Endothelial cell of umbilical vein (primary cell): ENCODE results near the gene SLC38A9. TPM values are rescaled to one million over a fixed set of nuclear protein-coding genes. Genes with fewer than 3 reads are reported as not detected.

ENCODE experiments used
- BruUV-seq: library from RNA; stranded (reverse); fragments of 400-500 nt; replicated peaks from 2 replicates; lab custom pipeline; 2021; lab: Mats Ljungman, UMichigan
- CTCF ChIA-PET: fragments of 300-600, 350-600 bp; sonication (Branson Sonifier 250); formaldehyde crosslinking; loops from one replicate; lab custom pipeline; 2021; ENCODE audit warnings: antibody characterized with exemption, inconsistent platforms; lab: Charles Lee
- POLR2A ChIA-PET: fragments of 300-600, 350-600 bp; sonication (Branson Sonifier 250); formaldehyde crosslinking; loops from one replicate; lab custom pipeline; 2021; ENCODE audit warnings: antibody characterized with exemption, inconsistent platforms; lab: Charles Lee
- DNase-seq: peaks from one replicate; pipeline ENCODE4 v3.0.0-alpha.2; 2011; ENCODE audit warnings: low read depth, low spot score
- FAIRE-seq: peaks from 2 replicates; lab custom pipeline; 2011; peaks lifted over from hg19 to GRCh38; lab: Jason Lieb, UNC
- H2AFZ ChIP-seq: 2 replicates; pipeline ENCODE4 v1.6.0; 2012; ENCODE audit warnings: low read depth, low read length, control low read depth, inconsistent platforms
- H3K27ac ChIP-seq: 2 replicates; pipeline ENCODE4 v1.5.1; 2011; ENCODE audit warnings: low read depth, mild to moderate bottlenecking, control low read depth, low read length, moderate library complexity; ENCODE audit not compliant: insufficient read depth
- H3K27me3 ChIP-seq, 2 experiments: 2 replicates each; pipeline versions ENCODE4 v1.6.0 to v1.6.1; 2011; ENCODE audit warnings: low read length in 2 of 2, mixed read lengths in 1 of 2; ENCODE audit not compliant: control insufficient read depth in 2 of 2, insufficient read depth in 2 of 2
- H3K36me3 ChIP-seq, 2 experiments: 2 replicates in 1 of 2; 3 replicates in 1 of 2; pipeline ENCODE4 v1.5.1; 2011; ENCODE audit warnings: low read length in 2 of 2, mild to moderate bottlenecking in 1 of 2, moderate library complexity in 1 of 2; ENCODE audit not compliant: control insufficient read depth in 2 of 2, insufficient read depth in 2 of 2; ENCODE audit errors: extremely low read depth in 1 of 2
- H3K4me1 ChIP-seq: 3 replicates; pipeline ENCODE4 v1.5.1; 2011; ENCODE audit warnings: mild to moderate bottlenecking, low read length; ENCODE audit not compliant: control insufficient read depth, insufficient read depth; ENCODE audit errors: extremely low read depth
- H3K4me2 ChIP-seq: 2 replicates; pipeline ENCODE4 v1.6.1; 2011; ENCODE audit warnings: low read length, control low read depth, mixed read lengths; ENCODE audit not compliant: insufficient read depth
- H3K4me3 ChIP-seq, 3 experiments: fragments of 200-600 bp in 1 of 3; sonication (generic), shearing (Covaris generic) in 1 of 3; replicated peaks in 1 of 3; 2 replicates each; pipeline ENCODE4 v1.5.1; 2011 to 2016; ENCODE audit warnings: control low read depth in 3 of 3, low read length in 3 of 3, mild to moderate bottlenecking in 2 of 3, inconsistent platforms in 1 of 3, low read depth in 1 of 3, moderate library complexity in 1 of 3; ENCODE audit not compliant: insufficient read depth in 1 of 3
- H3K79me2 ChIP-seq: 2 replicates; pipeline ENCODE4 v1.6.0; 2012; ENCODE audit warnings: low read length, inconsistent platforms; ENCODE audit not compliant: control insufficient read depth, insufficient read depth
- H3K9ac ChIP-seq: replicated peaks from 2 replicates; pipeline ENCODE3; 2011; ENCODE audit warnings: low read length, control low read depth; ENCODE audit not compliant: insufficient read depth; ENCODE audit errors: extremely low read depth
- H3K9me1 ChIP-seq: replicated peaks from 3 replicates; pipeline ENCODE4 v1.6.0; 2011; ENCODE audit warnings: mild to moderate bottlenecking, low read length; ENCODE audit not compliant: control insufficient read depth, insufficient read depth; ENCODE audit errors: extremely low read depth
- H3K9me3 ChIP-seq: replicated peaks from 2 replicates; pipeline ENCODE4 v1.5.1; 2012; ENCODE audit warnings: low read length, inconsistent platforms; ENCODE audit not compliant: control insufficient read depth, insufficient read depth
- H4K20me1 ChIP-seq: replicated peaks from 2 replicates; pipeline ENCODE3; 2011; ENCODE audit warnings: mild to moderate bottlenecking, low read length; ENCODE audit not compliant: control insufficient read depth, insufficient read depth; ENCODE audit errors: extremely low read depth
- EZH2 ChIP-seq: IDR thresholded peaks from 2 replicates; pipeline ENCODE4 v1.6.1; 2012; ENCODE audit warnings: borderline replicate concordance, low read depth, mild to moderate bottlenecking, moderate library complexity, low read length, inconsistent platforms; ENCODE audit not compliant: severe bottlenecking
- FOS ChIP-seq: IDR thresholded peaks from 2 replicates; pipeline ENCODE4 v1.6.1; 2011; ENCODE audit warnings: mild to moderate bottlenecking, low read length, moderate library complexity, borderline replicate concordance; ENCODE audit not compliant: insufficient read depth
- GATA2 ChIP-seq: IDR thresholded peaks from 2 replicates; pipeline ENCODE4 v1.7.0; 2011; ENCODE audit warnings: low read depth, mild to moderate bottlenecking, moderate library complexity, mixed read lengths, low read length; ENCODE audit not compliant: insufficient read length, insufficient read depth
- JUN ChIP-seq: IDR thresholded peaks from 2 replicates; pipeline ENCODE4 v1.6.1; 2011; ENCODE audit warnings: borderline replicate concordance, low read depth; ENCODE audit not compliant: insufficient read length, insufficient read depth
- MYC ChIP-seq: IDR thresholded peaks from one replicate; pipeline ENCODE4 v1.6.1; 2011; ENCODE audit warnings: mild to moderate bottlenecking, low read depth, low read length
- POLR2A ChIP-seq: IDR thresholded peaks from 2 replicates; pipeline ENCODE4 v1.6.1; 2012; ENCODE audit warnings: low read depth, mild to moderate bottlenecking, control low read depth, low read length
- POLR2AphosphoS5 ChIP-seq: IDR thresholded peaks from 2 replicates; pipeline ENCODE4 v1.6.1; 2012; ENCODE audit warnings: low read depth, mild to moderate bottlenecking, control low read depth, low read length, moderate library complexity; ENCODE audit not compliant: insufficient read depth
- dilution Hi-C: fragments of 300-500 bp; cut with MboI; formaldehyde crosslinking; loops from one replicate; pipeline ENCODE4 v1.15.0; 2019; ENCODE audit warnings: low sequenced_read_pairs; ENCODE audit not compliant: extremely low pct_ligation_motif_present
- intact Hi-C: fragments of 100-400 bp; cut with micrococcal nuclease; formaldehyde crosslinking; loops from one replicate; pipeline ENCODE4 v1.10.0; 2022
- polyA plus RNA-seq, 4 experiments: library from polyadenylated mRNA; depleted of rRNA in 3 of 4; stranded (reverse) in 3 of 4; unstranded in 1 of 4; fragments of >200 nt; gene quantifications; 2 replicates each; pipeline versions ENCODE4 v1.2.1 to v1.2.3, GENCODE V29; 2011 to 2012; ENCODE audit warnings: missing spikeins in 1 of 4
- total RNA-seq: library from RNA; stranded (reverse); gene quantifications from 2 replicates; pipeline ENCODE4 v1.2.3, GENCODE V29; 2021
- TF ChIP-seq, protein P1 (sequence below), 2 donors: IDR thresholded peaks; 1 replicate in 1 of 2; 2 replicates in 1 of 2; pipeline ENCODE4 v1.5.1; 2011; ENCODE audit warnings: low read length in 2 of 2, mild to moderate bottlenecking in 2 of 2, moderate library complexity in 2 of 2, control low read depth in 1 of 2, inconsistent platforms in 1 of 2, low read depth in 1 of 2; ENCODE audit not compliant: insufficient read depth in 1 of 2; ENCODE audit errors: extremely low read depth in 1 of 2
- TF ChIP-seq, protein P2 (sequence below): IDR thresholded peaks from 2 replicates; pipeline ENCODE4 v1.6.1; 2011; ENCODE audit not compliant: insufficient read depth, insufficient read length

Gene SLC38A9
- total and polyA plus RNA-seq, 2 donors (not counting 3 experiments of a cell fraction or from before 2014, with no cell fraction given) = 14.1 to 24.9 TPM

DNA sequence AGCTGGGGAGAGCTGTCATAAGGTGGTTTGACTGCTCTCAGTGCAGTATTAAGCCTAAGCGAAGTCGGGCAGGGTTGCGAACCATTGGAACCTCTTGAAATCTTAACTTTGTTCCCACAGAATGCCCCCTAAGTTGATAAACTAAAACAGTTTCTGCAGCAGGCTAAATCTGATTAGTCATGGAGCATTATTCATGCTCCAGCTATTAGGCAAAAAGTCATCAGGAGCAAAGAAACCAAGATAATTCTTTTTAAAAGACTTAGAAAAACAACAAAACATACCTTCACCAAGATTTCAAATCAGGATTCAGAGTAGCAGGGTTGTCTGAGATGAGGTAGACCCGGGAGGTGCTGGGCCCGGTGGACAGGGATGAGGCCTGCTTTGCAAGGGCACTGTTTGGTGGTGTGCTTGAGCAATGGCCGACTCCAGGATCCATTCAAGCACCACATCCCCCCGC, 107.5 kb downstream of the SLC38A9 start:
- POLR2A ChIA-PET = no interaction called here
- no peak overlapping the region for H3K9ac ChIP-seq
- intact Hi-C loops = loop anchor here (5.0 kb wide), 1 partner anchor 197 kb away; no protein-coding TSS in a partner anchor

DNA sequence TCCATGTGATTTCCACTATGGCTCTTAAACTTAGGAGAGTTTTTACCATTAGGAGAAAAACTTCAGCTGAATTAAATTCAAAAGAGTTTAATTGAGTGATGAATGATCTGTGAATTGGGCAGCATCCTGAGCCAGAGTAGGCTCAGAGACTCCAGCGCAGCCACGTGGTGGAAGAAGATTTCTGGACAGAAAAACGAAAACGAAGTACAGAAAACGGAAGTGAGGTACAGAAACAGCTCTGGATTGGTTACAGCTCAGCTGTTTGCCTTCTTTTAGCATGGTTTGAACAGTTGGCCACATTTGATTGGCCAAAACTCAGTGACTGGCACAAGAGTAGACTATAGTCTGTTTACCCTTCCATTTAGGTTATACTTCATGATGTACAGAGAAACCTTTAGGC, 108.2 kb downstream of the SLC38A9 start:
- Histone ChIP-seq H4K20me1 (no peaks in the 10 kb centered on the region), H3K9me3 (no peaks in the 10 kb centered on the region), H3K27me3 (no peaks in the 10 kb centered on the region), H3K4me1 (peaks cover 35% of the 10 kb centered on the region), H3K9ac (no peak overlapping the region), H3K4me3 (no peak overlapping the region), H3K27ac (no peak overlapping the region), H3K9me1 (no peaks in the 10 kb centered on the region), H3K36me3 (no peaks in the 10 kb centered on the region), H3K79me2 (no peaks in the 10 kb centered on the region), H2AFZ (peak overlapping the region; percentile 82), H3K4me2 (no peak overlapping the region)
- no TSS peak for BruUV-seq
- DNase-seq (no peak), FAIRE-seq (no peak)
- dilution Hi-C loops (no loop called here), intact Hi-C loops (loop anchor here (5.0 kb wide), 1 partner anchor 197 kb away; no protein-coding TSS in a partner anchor)
- TF ChIP-seq JUN (no peak), POLR2A (no peak), GATA2 (no peak), FOS (no peak), EZH2 (no peak), POLR2AphosphoS5 (no peak), MYC (no peak)
- TF ChIP-seq, protein P1, sequence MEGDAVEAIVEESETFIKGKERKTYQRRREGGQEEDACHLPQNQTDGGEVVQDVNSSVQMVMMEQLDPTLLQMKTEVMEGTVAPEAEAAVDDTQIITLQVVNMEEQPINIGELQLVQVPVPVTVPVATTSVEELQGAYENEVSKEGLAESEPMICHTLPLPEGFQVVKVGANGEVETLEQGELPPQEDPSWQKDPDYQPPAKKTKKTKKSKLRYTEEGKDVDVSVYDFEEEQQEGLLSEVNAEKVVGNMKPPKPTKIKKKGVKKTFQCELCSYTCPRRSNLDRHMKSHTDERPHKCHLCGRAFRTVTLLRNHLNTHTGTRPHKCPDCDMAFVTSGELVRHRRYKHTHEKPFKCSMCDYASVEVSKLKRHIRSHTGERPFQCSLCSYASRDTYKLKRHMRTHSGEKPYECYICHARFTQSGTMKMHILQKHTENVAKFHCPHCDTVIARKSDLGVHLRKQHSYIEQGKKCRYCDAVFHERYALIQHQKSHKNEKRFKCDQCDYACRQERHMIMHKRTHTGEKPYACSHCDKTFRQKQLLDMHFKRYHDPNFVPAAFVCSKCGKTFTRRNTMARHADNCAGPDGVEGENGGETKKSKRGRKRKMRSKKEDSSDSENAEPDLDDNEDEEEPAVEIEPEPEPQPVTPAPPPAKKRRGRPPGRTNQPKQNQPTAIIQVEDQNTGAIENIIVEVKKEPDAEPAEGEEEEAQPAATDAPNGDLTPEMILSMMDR (IDR thresholded peaks at IDR 0.05; ENCODE audit: extremely low read depth in 1 of 2, insufficient read depth in 1 of 2, low read depth in 1 of 2, low read length in 2 of 2) = no peak
- TF ChIP-seq, protein P2, sequence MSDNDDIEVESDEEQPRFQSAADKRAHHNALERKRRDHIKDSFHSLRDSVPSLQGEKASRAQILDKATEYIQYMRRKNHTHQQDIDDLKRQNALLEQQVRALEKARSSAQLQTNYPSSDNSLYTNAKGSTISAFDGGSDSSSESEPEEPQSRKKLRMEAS = no peak
- POLR2A ChIA-PET = no interaction called here
- CTCF ChIA-PET = interaction anchor here (0.8 to 1.3 kb wide), 5 partner anchors 10 to 261 kb away, joined by 3 to 6 read pairs (median 3); no protein-coding TSS in a partner anchor

More for the DNA sequence above, 107.5 kb downstream of the SLC38A9 start:
- Histone ChIP-seq H2AFZ (peak overlapping the region; percentile 85), H3K27ac (no peak overlapping the region), H3K9me3 (no peaks in the 10 kb centered on the region), H3K79me2 (no peaks in the 10 kb centered on the region), H3K9me1 (no peaks in the 10 kb centered on the region), H3K4me3 (no peak overlapping the region), H3K4me2 (no peak overlapping the region), H3K27me3 (no peaks in the 10 kb centered on the region), H3K36me3 (no peaks in the 10 kb centered on the region), H4K20me1 (no peaks in the 10 kb centered on the region), H3K4me1 (peaks cover 31% of the 10 kb centered on the region)
- no TSS peak for BruUV-seq
- no peak for TF ChIP-seq JUN
- TF ChIP-seq POLR2A = no peak
- TF ChIP-seq POLR2AphosphoS5 = no peak
- CTCF ChIA-PET = interaction anchor here (0.8 to 1.3 kb wide), 4 partner anchors 10 to 262 kb away, joined by 3 to 6 read pairs (median 3); no protein-coding TSS in a partner anchor
- no peak for FAIRE-seq
- dilution Hi-C loops = no loop called here
- no peak for DNase-seq
